WTC11 (cell line): ENCODE measurements around the gene LHFPL2.
"Not testable (repeated sequence)": the region's sequence is repeated elsewhere in the genome, so short reads cannot be mapped to it uniquely, and the experiment has no call there.

Experiments used
- CREM ChIP-seq: sonication (generic); formaldehyde crosslinking; IDR thresholded peaks from 2 replicates; pipeline ENCODE4 v1.8.1; 2022; ENCODE audit warnings: mild to moderate bottlenecking, missing genetic modification reagents, moderate library complexity
- E2F4 ChIP-seq: sonication (generic); formaldehyde crosslinking; IDR thresholded peaks from 2 replicates; pipeline ENCODE4 v1.8.1; 2022; ENCODE audit warnings: low read depth, mild to moderate bottlenecking, moderate library complexity, missing genetic modification reagents, borderline replicate concordance
- KAT7 ChIP-seq: sonication (generic); formaldehyde crosslinking; IDR thresholded peaks from 2 replicates; pipeline ENCODE4 v1.8.1; 2023; ENCODE audit warnings: missing genetic modification reagents, mild to moderate bottlenecking, borderline replicate concordance
- TF ChIP-seq, protein P1 (sequence below): fragments of 200-600 bp; IDR thresholded peaks from 2 replicates; pipeline ENCODE4 v1.8.0; 2022; ENCODE audit warnings: antibody characterized with exemption

DNA sequence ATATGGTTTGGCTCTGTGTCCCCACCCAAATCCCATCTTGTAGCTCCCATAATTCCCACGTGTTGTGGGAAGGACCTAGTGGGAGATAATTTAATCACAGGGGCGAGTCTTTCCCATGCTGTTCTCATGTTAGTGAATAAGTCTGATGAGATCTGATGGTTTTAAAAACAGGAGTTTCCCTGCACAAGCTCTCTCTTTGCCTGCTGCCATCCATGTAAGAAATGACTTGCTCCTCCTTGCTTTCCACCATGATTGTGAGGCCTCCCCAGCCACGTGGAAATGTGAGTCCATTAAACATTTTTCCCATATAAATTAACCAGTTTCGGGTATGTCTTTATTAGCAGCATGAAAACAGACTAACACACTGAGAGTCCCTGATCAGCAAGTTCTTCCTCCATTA, 47.5 kb upstream of the LHFPL2 start:
- TF ChIP-seq KAT7, E2F4, CREM (CRISPR knock-in tag): not testable (repeated sequence)
- TF ChIP-seq, protein P1, sequence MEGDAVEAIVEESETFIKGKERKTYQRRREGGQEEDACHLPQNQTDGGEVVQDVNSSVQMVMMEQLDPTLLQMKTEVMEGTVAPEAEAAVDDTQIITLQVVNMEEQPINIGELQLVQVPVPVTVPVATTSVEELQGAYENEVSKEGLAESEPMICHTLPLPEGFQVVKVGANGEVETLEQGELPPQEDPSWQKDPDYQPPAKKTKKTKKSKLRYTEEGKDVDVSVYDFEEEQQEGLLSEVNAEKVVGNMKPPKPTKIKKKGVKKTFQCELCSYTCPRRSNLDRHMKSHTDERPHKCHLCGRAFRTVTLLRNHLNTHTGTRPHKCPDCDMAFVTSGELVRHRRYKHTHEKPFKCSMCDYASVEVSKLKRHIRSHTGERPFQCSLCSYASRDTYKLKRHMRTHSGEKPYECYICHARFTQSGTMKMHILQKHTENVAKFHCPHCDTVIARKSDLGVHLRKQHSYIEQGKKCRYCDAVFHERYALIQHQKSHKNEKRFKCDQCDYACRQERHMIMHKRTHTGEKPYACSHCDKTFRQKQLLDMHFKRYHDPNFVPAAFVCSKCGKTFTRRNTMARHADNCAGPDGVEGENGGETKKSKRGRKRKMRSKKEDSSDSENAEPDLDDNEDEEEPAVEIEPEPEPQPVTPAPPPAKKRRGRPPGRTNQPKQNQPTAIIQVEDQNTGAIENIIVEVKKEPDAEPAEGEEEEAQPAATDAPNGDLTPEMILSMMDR = not testable (repeated sequence)
